ENCODE data around the gene MPC1L. TPM values are rescaled to one million over a fixed set of nuclear protein-coding genes. Genes with fewer than 3 reads are reported as not detected.

Gene MPC1L
- total RNA-seq, 1 donor from 2014 or later: not detected

GRCh38 chrX:40622479-40623138, 619 bp upstream of the MPC1L start:
- Mint-ChIP-seq H3K4me3 (no peak overlapping the region), H3K27me3 (ENCODE audit: low read depth) (no peaks in the 10 kb centered on the region), H3K36me3 (ENCODE audit: low read depth) (peaks cover 6% of the 10 kb centered on the region), H3K27ac (ENCODE audit: unreplicated experiment) (no peak overlapping the region), H3K4me1 (no peaks in the 10 kb centered on the region), H3K9me3 (peaks cover 7% of the 10 kb centered on the region)
- no peak for TF ChIP-seq CTCF (conservative IDR thresholded peaks at IDR 0.05)
- no peak for DNase-seq (ENCODE audit: low read depth, low spot score)

GRCh38 chrX:40623665-40624064, 437 bp downstream of the MPC1L start:
- no peaks in the 10 kb centered on the region for H3K4me1 Mint-ChIP-seq
- no peaks in the 10 kb centered on the region for H3K27me3 Mint-ChIP-seq (ENCODE audit: low read depth)
- DNase-seq (ENCODE audit: low read depth, low spot score): no peak
- H3K9me3 Mint-ChIP-seq: peaks cover 3% of the 10 kb centered on the region
- no peak overlapping the region for H3K4me3 Mint-ChIP-seq
- no peak for TF ChIP-seq CTCF (conservative IDR thresholded peaks at IDR 0.05)
- H3K36me3 Mint-ChIP-seq (ENCODE audit: low read depth): peaks cover 9% of the 10 kb centered on the region
- H3K27ac Mint-ChIP-seq (ENCODE audit: unreplicated experiment): no peak overlapping the region

- no peak for TF ChIP-seq CTCF (conservative IDR thresholded peaks at IDR 0.05)
These were observed 2.1 kb downstream of the MPC1L start for GRCh38 chrX:40625294-40625693.

GRCh38 chrX:40628506-40628905, 5.3 kb downstream of the MPC1L start:
- peaks cover 3% of the 10 kb centered on the region for H3K9me3 Mint-ChIP-seq
- H3K4me3 Mint-ChIP-seq: no peak overlapping the region
- DNase-seq (ENCODE audit: low read depth, low spot score): no peak
- H3K27me3 Mint-ChIP-seq (ENCODE audit: low read depth): no peaks in the 10 kb centered on the region
- H3K36me3 Mint-ChIP-seq (ENCODE audit: low read depth): peaks cover 13% of the 10 kb centered on the region
- no peaks in the 10 kb centered on the region for H3K4me1 Mint-ChIP-seq
- no peak for TF ChIP-seq CTCF (conservative IDR thresholded peaks at IDR 0.05)
- no peak overlapping the region for H3K27ac Mint-ChIP-seq (ENCODE audit: unreplicated experiment)

More at GRCh38 chrX:40625294-40625693, 2.1 kb downstream of the MPC1L start:
- H3K36me3 Mint-ChIP-seq (ENCODE audit: low read depth): peaks cover 9% of the 10 kb centered on the region
- no peak for DNase-seq (ENCODE audit: low read depth, low spot score)
- H3K27me3 Mint-ChIP-seq (ENCODE audit: low read depth): no peaks in the 10 kb centered on the region
- no peak overlapping the region for H3K4me3 Mint-ChIP-seq
- no peaks in the 10 kb centered on the region for H3K4me1 Mint-ChIP-seq
- no peak overlapping the region for H3K27ac Mint-ChIP-seq (ENCODE audit: unreplicated experiment)
- H3K9me3 Mint-ChIP-seq: peaks cover 3% of the 10 kb centered on the region

GRCh38 chrX:40632199-40632598, 9.0 kb downstream of the MPC1L start:
- no peak for DNase-seq (ENCODE audit: low read depth, low spot score)
- Mint-ChIP-seq H3K27ac (ENCODE audit: unreplicated experiment) (no peak overlapping the region), H3K27me3 (ENCODE audit: low read depth) (no peaks in the 10 kb centered on the region), H3K4me1 (no peaks in the 10 kb centered on the region), H3K4me3 (no peak overlapping the region), H3K36me3 (ENCODE audit: low read depth) (peaks cover 16% of the 10 kb centered on the region), H3K9me3 (no peaks in the 10 kb centered on the region)
- TF ChIP-seq CTCF (conservative IDR thresholded peaks at IDR 0.05): no peak

Data from neural crest cell (in vitro differentiated cells).